GM12892 (cell line): ENCODE data around the gene AGR2.

Experiments
- POLR2A ChIP-seq: IDR thresholded peaks from 2 replicates; pipeline ENCODE4 v1.6.1; 2011; ENCODE audit warnings: low read depth, low read length, control low read depth
- POLR2AphosphoS5 ChIP-seq: IDR thresholded peaks from 2 replicates; pipeline ENCODE4 v1.6.1; 2011; ENCODE audit warnings: low read depth, low read length, control low read depth

DNA sequence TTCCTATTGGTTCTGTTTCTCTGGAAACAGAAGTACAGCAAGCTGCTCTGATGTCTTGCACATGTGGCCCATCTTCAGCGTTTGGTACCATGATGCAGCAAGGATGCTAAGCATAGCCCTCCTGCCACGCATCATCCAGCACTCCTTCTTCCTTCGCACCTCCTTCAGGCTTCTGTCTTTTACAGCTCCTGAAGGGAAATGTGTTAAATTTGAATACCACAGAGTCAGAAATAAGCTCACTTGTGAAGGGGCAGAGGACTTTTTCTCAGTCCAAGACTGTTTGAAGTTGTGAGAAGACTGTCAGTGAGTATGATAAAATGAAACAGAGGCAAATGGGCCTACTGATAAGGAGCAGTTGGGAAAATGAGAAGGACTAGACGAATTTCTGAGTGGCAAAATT, 30.5 kb downstream of the AGR2 start:
- TF ChIP-seq POLR2AphosphoS5 (no peak), POLR2A (no peak)
